NCI-H2196 treated with DMSO at 0.1 percent for 48 hours (cell line): ENCODE measurements around the gene PNKP.

ENCODE experiments used
- DNase-seq: peaks from one replicate; lab custom pipeline; 2025; ENCODE audit not compliant: unreplicated experiment; lab: John Stamatoyannopoulos, UW

Gene PNKP

GRCh38 chr19:49866933-49867782, at the start of gene PNKP:
TSS of gene PNKP (minus strand) at chr19:49867576. CDS start at chr19:49867204, 372 bp downstream.
- peak; percentile 97 for DNase-seq

DNA sequence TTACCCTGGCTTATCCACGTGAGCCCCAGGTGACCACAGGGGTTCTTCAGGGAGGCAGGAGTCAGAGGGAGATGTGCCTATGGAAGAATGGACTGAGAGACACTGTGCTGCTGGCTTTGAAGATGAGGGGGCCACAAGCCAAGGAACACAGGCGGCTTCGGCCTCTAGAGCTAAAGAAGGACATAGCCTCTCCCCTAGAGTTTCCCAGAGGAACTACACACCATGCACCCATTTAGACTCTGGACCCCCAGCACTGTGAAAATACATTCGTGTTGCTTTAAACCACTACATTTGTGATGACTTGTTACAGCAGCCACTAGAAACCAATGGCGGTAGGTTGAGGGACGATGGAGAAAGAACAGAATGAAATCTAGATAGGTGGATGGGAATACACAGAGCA, 47.9 kb upstream of the PNKP start:
- DNase-seq = no peak

- DNase-seq = no peak
Measured at GRCh38 chr19:49913720-49914119, 46.3 kb upstream of the PNKP start.

DNA sequence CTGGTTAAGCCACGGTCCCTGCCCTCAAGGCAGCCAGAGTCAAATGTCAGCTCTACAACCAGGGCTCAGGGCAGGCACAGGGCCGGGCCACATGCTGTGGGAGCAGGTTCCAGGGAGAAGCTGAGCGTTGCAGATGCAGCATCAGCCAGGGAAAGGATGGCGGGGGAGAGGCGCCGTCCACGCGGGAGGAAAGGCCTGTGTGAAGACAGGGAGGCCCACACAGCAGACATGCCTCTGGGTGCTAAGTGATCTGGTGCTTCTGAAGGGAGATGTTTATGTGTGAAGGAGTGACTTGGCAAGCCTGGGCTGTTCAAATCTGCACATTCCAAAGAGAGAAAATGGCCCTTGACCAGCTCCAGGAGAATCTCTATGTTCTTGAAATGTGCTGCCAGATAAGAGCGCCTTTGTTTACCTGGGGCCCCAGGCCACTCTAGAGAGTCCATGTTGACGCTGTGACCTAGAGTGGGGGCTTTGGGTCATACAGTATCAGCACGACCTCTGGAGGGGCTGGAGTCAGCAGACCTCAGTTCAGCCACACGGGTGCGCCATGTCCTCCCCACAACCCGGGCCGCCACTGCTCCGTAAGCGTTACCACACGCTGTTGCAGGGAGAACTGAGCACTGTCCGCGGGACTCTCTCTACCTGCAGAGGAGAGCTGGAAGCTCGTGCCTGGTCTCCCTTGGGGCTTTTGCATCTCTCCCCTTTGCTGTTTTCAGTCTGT, 45.7 kb upstream of the PNKP start:
- DNase-seq = no peak

GRCh38 chr19:49911381-49912145, 44.2 kb upstream of the PNKP start:
- no peak for DNase-seq

GRCh38 chr19:49910179-49910578, 42.8 kb upstream of the PNKP start:
- DNase-seq = no peak

DNA sequence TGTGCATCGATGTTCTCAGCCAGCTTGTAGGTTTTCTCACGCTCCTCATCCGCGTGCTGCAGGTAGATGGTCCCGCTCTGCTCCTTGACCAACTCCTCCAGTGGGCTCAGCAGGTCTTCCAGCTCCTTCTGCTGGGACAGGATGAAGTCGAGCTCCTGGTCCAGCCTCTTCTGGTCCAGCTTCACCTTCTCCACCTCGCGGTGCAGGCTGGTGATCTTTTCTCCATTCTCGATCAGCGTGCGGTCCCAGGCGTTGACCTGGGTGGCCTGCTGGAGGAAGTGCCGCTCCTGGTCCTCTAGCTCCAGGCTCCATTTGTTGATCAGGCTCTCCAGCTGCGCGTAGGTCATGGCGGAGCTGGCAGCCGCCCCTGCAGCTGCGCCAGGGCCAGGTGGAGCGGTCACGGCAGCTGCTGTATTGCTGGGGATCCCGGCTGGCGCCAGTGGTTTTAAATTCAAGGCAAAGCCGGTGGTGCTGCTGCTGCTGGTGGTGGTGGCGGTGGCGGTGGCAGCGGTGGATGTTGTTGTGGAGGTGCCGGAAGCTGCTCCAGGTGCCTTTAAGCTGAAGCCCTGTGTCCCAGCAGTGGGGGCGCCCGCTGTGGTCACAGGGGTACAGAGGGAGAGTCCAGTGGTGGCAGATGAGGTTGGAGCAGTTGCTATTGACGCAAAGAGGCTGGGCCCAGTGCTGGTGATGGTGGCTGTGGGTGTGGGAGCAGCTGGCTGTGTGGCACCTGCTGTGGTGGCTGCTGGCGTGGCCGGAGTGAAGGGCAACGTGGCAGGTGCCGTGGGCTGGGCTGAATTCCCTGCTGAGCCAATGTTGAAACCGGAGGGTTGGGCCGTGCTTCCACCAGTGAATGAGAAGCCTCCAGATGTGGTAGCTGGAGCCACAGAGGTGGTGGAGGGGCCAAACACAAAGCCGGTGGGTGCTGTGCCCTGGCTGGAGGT, 41.4 kb upstream of the PNKP start:
- DNase-seq = no peak

DNA sequence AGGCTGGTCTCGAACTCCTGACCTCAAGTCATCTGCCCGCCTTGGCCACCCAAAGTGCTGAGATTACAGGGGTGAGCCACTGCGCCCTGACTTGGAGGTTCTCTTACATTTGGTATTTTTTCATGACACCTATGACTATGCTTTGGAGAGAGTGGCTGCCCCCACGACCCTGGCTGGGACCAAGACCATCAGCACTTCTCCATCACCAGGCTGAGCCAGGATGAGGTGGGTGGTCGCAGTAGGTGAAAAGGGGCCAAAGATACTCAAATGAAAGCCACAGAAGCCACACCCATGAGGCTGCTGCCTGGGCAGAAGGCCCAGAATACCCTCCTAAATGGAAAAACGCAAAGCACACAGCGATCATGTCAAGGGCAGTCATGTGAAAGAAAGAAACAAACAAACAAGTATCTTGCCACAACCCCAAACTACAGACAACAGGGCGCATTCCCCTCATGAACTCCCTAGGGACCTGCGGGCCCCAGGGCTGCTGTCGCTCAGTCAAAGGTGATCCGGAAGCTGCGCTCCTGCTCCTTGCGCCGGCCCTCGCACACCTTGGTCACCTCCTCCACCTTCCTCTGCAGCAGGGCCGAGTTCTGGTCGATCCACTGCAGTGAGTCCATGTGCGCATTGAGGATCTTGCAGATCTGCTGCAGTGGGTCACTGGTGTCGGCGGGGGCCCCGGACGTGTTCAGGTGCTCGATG, 40.5 kb upstream of the PNKP start:
- no peak for DNase-seq

GRCh38 chr19:49906879-49907564, 39.6 kb upstream of the PNKP start:
- no peak for DNase-seq

GRCh38 chr19:49904136-49904535, 36.8 kb upstream of the PNKP start:
- DNase-seq = no peak

DNA sequence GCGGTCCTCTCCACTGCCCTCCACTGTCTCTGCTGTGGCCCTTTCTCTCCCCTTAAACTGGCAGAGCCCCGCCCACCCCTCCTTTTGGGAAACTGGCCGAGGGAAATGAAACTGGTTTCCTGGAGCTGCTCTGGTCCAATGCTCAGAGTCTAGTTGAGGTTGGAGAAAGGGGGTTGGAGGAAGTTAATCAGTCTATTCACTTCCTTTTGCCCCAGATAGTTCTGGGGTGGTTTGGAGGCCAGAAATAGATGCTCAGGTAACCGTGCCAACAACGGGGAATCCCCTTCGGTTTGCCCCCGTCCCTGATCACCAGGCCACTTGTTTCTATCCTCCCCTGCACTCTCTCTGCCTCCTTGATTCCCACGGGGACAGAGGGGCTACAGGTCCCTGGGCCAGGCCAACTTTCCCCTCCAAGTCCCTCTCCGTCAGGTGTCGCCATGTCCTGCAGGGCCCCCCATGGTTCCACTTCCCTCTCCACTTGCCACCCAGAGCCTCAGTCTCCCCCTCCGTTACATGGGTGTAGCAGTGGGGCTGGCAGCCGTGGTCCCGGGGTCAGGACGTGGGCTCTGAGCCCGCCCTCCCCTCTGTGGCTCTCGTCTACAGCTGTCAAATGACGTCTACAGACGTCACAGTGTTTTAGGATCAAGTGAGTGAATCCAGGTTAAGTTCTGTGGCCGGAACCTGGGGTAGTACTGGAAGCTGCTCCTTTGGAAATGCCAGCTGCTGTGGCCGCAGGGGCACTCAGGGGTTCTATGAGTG, 29.7 kb upstream of the PNKP start, which contains the start of gene IL4I1:
TSS of gene IL4I1 (minus strand) at position 25 of the 759 bp plus-strand sequence. CDS start 727 bp downstream, outside the sequence.
- no peak for DNase-seq

GRCh38 chr19:49895566-49896297, 28.4 kb upstream of the PNKP start:
- no peak for DNase-seq

DNA sequence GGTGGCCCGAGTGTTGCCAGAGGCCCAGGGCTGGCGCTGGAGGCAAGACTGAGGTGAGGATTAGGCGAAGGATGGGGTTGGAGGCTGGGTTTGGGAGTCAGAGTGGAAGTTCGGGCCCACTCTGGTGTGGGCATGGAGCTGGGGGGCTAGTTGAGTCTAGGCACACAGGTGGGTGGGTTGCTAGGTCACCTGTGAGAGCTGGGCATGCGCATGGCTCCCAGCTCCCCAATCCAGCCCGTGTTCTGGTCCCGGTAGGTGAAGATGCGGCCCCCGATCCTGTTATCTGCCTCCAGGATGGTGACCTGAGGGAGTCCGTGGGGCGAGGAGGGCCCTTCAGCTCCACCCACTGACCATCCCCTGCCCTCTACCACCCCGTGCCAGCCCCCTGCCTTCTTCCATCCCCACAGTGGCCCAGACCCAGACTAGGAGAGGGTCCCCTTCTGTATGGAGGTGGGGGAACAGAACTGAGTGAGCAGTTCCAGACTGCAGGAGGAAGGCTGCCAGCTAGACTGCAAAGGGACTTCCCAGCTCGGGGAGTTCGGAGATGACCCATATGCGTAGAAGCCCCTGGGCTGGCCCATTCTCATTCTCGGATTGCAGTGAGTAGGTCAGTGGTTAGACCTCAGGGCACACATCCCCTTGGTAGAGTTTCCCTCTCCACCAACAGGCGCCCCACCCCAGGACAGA, 27.6 kb upstream of the PNKP start:
- no peak for DNase-seq

GRCh38 chr19:49894011-49894664, 26.8 kb upstream of the PNKP start:
- no peak for DNase-seq

- DNase-seq = no peak
Measured at GRCh38 chr19:49892716-49893115, 25.3 kb upstream of the PNKP start.

GRCh38 chr19:49891393-49891792, 24.0 kb upstream of the PNKP start:
- no peak for DNase-seq
